Keratinocyte (primary cell): ENCODE data around the gene IL27RA.

ENCODE experiments used
- EZH2 ChIP-seq: IDR thresholded peaks from one replicate; pipeline ENCODE4 v1.6.1; 2012; ENCODE audit warnings: inconsistent platforms, mild to moderate bottlenecking, low read length, moderate library complexity
- TF ChIP-seq, protein P1 (sequence below), 3 experiments: IDR thresholded peaks in 1 of 3; conservative IDR thresholded peaks in 1 of 3; optimal IDR thresholded peaks in 1 of 3; 2 replicates in 2 of 3; 3 replicates in 1 of 3; pipeline versions ENCODE3 to v1.5.1; 2011; ENCODE audit warnings: low read length in 3 of 3, mild to moderate bottlenecking in 3 of 3, moderate library complexity in 2 of 3, control low read depth in 1 of 3, inconsistent platforms in 1 of 3; ENCODE audit not compliant: insufficient read depth in 2 of 3; ENCODE audit errors: extremely low read depth in 1 of 3

DNA sequence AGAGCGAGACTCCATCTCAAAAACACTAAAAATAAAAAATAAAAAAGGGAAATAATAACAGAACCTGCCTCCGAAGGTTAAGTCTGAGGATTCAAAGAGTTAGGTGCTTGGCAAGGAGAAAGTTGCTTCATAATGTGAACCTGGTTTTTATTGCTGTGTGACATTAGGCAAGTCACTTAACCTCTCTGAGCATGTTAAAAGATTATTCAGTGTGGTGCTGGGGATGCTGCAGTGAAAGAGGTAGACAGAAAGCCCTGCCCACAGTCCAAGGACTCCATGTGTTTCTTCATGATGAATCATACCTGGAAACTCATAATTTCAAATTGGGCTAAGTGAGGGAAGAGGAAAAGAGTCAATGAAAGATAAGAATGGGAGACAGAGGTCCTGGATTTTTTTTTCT, 2.4 kb downstream of the IL27RA start:
- TF ChIP-seq, protein P1, sequence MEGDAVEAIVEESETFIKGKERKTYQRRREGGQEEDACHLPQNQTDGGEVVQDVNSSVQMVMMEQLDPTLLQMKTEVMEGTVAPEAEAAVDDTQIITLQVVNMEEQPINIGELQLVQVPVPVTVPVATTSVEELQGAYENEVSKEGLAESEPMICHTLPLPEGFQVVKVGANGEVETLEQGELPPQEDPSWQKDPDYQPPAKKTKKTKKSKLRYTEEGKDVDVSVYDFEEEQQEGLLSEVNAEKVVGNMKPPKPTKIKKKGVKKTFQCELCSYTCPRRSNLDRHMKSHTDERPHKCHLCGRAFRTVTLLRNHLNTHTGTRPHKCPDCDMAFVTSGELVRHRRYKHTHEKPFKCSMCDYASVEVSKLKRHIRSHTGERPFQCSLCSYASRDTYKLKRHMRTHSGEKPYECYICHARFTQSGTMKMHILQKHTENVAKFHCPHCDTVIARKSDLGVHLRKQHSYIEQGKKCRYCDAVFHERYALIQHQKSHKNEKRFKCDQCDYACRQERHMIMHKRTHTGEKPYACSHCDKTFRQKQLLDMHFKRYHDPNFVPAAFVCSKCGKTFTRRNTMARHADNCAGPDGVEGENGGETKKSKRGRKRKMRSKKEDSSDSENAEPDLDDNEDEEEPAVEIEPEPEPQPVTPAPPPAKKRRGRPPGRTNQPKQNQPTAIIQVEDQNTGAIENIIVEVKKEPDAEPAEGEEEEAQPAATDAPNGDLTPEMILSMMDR (optimal IDR thresholded peaks at IDR 0.05 in 1 of 3, IDR thresholded peaks at IDR 0.05 in 1 of 3, conservative IDR thresholded peaks at IDR 0.05 in 1 of 3; ENCODE audit: extremely low read depth in 1 of 3, insufficient read depth in 2 of 3, low read length in 3 of 3) = no peak
- TF ChIP-seq EZH2 = no peak
